Measurements from ENCODE around the gene SIDT2.

- TF ChIP-seq POLR2A (IDR thresholded peaks at IDR 0.05; ENCODE audit: low read depth, low read length) (peak; percentile 83), CTCF (conservative IDR thresholded peaks at IDR 0.05; ENCODE audit: low read depth, low read length) (no peak), USF2 (IDR thresholded peaks at IDR 0.05; ENCODE audit: low read depth, low read length) (no peak), CEBPB (IDR thresholded peaks at IDR 0.05; ENCODE audit: low read depth, low read length) (no peak), RFX5 (IDR thresholded peaks at IDR 0.05; ENCODE audit: low read depth, low read length) (no peak), BHLHE40 (IDR thresholded peaks at IDR 0.05; ENCODE audit: low read depth, low read length) (peak; percentile 32; the same call in 1 of the 2 replicates), SMC3 (IDR thresholded peaks at IDR 0.05; ENCODE audit: low read depth, low read length) (no peak), CHD1 (IDR thresholded peaks at IDR 0.05; ENCODE audit: low read depth, low read length) (no peak), RCOR1 (IDR thresholded peaks at IDR 0.05; ENCODE audit: insufficient replicate concordance, low read length) (no peak), FOS (IDR thresholded peaks at IDR 0.05; ENCODE audit: low read depth, low read length) (peak; percentile 25; the same call in 1 of the 2 replicates), MXI1 (IDR thresholded peaks at IDR 0.05; ENCODE audit: borderline replicate concordance, low read depth, low read length) (peak; percentile 86), RAD21 (IDR thresholded peaks at IDR 0.05; ENCODE audit: low read length) (no peak), MAZ (IDR thresholded peaks at IDR 0.05; ENCODE audit: borderline replicate concordance, low read depth, low read length) (peak; percentile 94), NFE2L2 (IDR thresholded peaks at IDR 0.05; ENCODE audit: low read depth, low read length) (no peak)
Observed at GRCh38 chr11:117178210-117179034, at the start of gene SIDT2.
